ENCODE results near the gene THADA. TPM values are rescaled to one million over a fixed set of nuclear protein-coding genes. Genes with fewer than 3 reads are reported as not detected.

The THADA gene
- total and polyA plus RNA-seq, 2 donors (not counting 3 experiments of a cell fraction or from before 2014, with no cell fraction given) = 22.6 to 25.3 TPM

DNA sequence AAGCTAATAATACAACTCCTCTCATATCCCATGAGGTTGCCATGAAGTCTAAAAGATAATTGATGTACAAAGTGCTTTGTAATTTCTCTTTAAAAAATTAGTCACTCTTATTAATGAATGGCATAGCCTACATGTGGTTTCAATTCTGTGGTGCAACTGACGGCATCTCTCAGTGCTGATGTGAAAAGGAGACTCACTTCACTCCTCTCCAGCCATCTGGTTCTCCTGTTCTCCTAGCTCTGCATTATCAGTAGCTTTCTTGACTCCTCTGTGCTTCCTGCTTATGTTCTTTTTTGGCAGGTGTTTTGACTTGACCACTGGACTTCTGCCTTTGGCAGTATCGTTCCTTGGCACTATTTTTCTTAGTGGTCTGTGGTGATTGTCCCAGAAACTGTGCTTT, 234.6 kb downstream of the THADA start:
- no peak overlapping the region for H3K4me2 ChIP-seq (ENCODE audit: insufficient read depth, low read length)
- DNase-seq (ENCODE audit: low read depth, low spot score) (no peak), FAIRE-seq (no peak)
- H3K27me3 ChIP-seq (ENCODE audit: control insufficient read depth in 2 of 2, insufficient read depth in 2 of 2, low read length in 2 of 2) = no peaks in the 10 kb centered on the region
- no peak overlapping the region for H3K9ac ChIP-seq (replicated peaks; ENCODE audit: extremely low read depth, insufficient read depth, low read length)
- dilution Hi-C loops (cut with MboI; ENCODE audit: extremely low pct_ligation_motif_present, low sequenced_read_pairs) (no loop called here), intact Hi-C loops (cut with micrococcal nuclease) (no loop called here)
- H2AFZ ChIP-seq (ENCODE audit: low read depth, low read length) = no peak overlapping the region
- H3K79me2 ChIP-seq (ENCODE audit: control insufficient read depth, insufficient read depth, low read length) = no peaks in the 10 kb centered on the region
- no TSS peak for BruUV-seq (replicated peaks)
- H3K4me1 ChIP-seq (ENCODE audit: control insufficient read depth, extremely low read depth, insufficient read depth, low read length) = peaks cover 2% of the 10 kb centered on the region
- ChIA-PET CTCF (no interaction called here), POLR2A (no interaction called here)
- H3K9me3 ChIP-seq (replicated peaks; ENCODE audit: control insufficient read depth, insufficient read depth, low read length) = no peaks in the 10 kb centered on the region
- H3K4me3 ChIP-seq (replicated peaks in 1 of 3; ENCODE audit: insufficient read depth in 1 of 3, low read depth in 1 of 3, low read length in 3 of 3) = no peak overlapping the region
- no peaks in the 10 kb centered on the region for H3K9me1 ChIP-seq (replicated peaks; ENCODE audit: control insufficient read depth, extremely low read depth, insufficient read depth, low read length)
- H4K20me1 ChIP-seq (replicated peaks; ENCODE audit: control insufficient read depth, extremely low read depth, insufficient read depth, low read length) = no peaks in the 10 kb centered on the region
- H3K27ac ChIP-seq (ENCODE audit: insufficient read depth, low read depth, low read length) = no peak overlapping the region
- no peaks in the 10 kb centered on the region for H3K36me3 ChIP-seq (ENCODE audit: control insufficient read depth in 2 of 2, extremely low read depth in 1 of 2, insufficient read depth in 2 of 2, low read length in 2 of 2)
- TF ChIP-seq GATA2 (IDR thresholded peaks at IDR 0.05; ENCODE audit: insufficient read depth, insufficient read length, low read depth, low read length) (no peak), MYC (IDR thresholded peaks at IDR 0.05; ENCODE audit: low read depth, low read length) (no peak), FOS (IDR thresholded peaks at IDR 0.05; ENCODE audit: borderline replicate concordance, insufficient read depth, low read length) (no peak), POLR2A (IDR thresholded peaks at IDR 0.05; ENCODE audit: low read depth, low read length) (no peak), EZH2 (IDR thresholded peaks at IDR 0.05; ENCODE audit: borderline replicate concordance, low read depth, low read length, severe bottlenecking) (no peak), JUN (IDR thresholded peaks at IDR 0.05; ENCODE audit: borderline replicate concordance, insufficient read depth, insufficient read length, low read depth) (no peak), POLR2AphosphoS5 (IDR thresholded peaks at IDR 0.05; ENCODE audit: insufficient read depth, low read depth, low read length) (no peak)
- TF ChIP-seq, protein P1, sequence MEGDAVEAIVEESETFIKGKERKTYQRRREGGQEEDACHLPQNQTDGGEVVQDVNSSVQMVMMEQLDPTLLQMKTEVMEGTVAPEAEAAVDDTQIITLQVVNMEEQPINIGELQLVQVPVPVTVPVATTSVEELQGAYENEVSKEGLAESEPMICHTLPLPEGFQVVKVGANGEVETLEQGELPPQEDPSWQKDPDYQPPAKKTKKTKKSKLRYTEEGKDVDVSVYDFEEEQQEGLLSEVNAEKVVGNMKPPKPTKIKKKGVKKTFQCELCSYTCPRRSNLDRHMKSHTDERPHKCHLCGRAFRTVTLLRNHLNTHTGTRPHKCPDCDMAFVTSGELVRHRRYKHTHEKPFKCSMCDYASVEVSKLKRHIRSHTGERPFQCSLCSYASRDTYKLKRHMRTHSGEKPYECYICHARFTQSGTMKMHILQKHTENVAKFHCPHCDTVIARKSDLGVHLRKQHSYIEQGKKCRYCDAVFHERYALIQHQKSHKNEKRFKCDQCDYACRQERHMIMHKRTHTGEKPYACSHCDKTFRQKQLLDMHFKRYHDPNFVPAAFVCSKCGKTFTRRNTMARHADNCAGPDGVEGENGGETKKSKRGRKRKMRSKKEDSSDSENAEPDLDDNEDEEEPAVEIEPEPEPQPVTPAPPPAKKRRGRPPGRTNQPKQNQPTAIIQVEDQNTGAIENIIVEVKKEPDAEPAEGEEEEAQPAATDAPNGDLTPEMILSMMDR (IDR thresholded peaks at IDR 0.05; ENCODE audit: extremely low read depth in 1 of 2, insufficient read depth in 1 of 2, low read depth in 1 of 2, low read length in 2 of 2) = no peak
- TF ChIP-seq, protein P2, sequence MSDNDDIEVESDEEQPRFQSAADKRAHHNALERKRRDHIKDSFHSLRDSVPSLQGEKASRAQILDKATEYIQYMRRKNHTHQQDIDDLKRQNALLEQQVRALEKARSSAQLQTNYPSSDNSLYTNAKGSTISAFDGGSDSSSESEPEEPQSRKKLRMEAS (IDR thresholded peaks at IDR 0.05; ENCODE audit: insufficient read depth, insufficient read length) = no peak

All from endothelial cell of umbilical vein (primary cell).